ENCODE measurements around the gene ENO2.

- no peak for TF ChIP-seq POLR2A (IDR thresholded peaks at IDR 0.05)
- no peak for TF ChIP-seq CTCF (IDR thresholded peaks at IDR 0.05)
These were observed 46.9 kb downstream of the ENO2 start for GRCh38 chr12:6961278-6961694.
